ENCODE measurements around the gene COMMD2.

GRCh38 chr3:149753717-149754116, 1.4 kb upstream of the COMMD2 start:
- TF ChIP-seq POLR2AphosphoS5 (IDR thresholded peaks at IDR 0.05), result no peak
- no peak for TF ChIP-seq CTCF (IDR thresholded peaks at IDR 0.05)
